Forelimb muscle (tissue), 1 donor: Measurements from ENCODE around the gene ARHGEF4. TPM values are rescaled to one million over a fixed set of nuclear protein-coding genes. Genes with fewer than 3 reads are reported as not detected.

ENCODE experiments used
- DNase-seq: peaks from one replicate; pipeline ENCODE4 v3.0.0-alpha.2; 2013; ENCODE audit warnings: low read depth
- polyA plus RNA-seq: library from polyadenylated mRNA; unstranded; fragments of 120-200 nt; gene quantifications from one replicate; pipeline ENCODE4 v1.2.1, GENCODE V29; 2013; ENCODE audit not compliant: insufficient read length

Gene ARHGEF4
- polyA plus RNA-seq, 1 donor: 11.3 TPM

GRCh38 chr2:130849896-130850787 lies 13.4 kb downstream of the ARHGEF4 start:
- no peak for DNase-seq

- DNase-seq: no peak
Measured at GRCh38 chr2:130850788-130851623, 14.3 kb downstream of the ARHGEF4 start.

DNA sequence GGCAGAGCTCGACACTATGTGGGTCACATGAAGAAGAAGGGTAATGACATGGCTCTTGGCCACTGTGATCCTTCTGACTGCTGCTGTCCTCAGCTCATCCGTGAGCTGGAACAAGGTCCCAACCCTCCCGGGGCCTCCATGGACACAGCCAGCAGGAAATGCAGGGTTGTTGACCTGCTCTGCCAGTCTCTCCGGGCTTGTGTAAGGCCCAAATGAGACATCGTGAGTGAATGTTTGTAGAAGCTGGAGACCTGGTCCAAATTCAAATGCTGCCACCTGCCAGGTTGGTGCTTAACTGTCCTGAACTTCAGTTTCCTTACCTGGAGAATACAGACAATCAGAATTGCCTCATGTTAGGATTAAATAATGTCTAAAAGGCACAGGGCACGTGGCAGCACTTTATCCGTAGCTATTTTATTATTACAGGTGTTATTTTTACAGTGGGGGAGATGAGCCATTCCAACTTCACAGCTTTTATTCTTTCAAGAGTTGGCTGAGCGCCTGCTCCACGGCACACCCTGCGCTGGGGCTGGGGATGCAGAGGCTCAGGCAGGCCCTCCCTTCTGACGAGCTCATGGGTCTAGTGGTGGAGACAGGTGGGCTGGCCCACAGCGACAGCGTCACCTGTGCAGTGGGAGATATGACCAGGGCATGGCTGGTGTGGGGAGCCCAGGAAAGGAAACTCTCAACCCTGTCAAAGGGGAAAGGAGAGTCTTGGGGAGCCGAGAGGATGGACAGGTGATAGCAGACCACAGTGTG lies 15.1 kb downstream of the ARHGEF4 start:
- DNase-seq: no peak

DNA sequence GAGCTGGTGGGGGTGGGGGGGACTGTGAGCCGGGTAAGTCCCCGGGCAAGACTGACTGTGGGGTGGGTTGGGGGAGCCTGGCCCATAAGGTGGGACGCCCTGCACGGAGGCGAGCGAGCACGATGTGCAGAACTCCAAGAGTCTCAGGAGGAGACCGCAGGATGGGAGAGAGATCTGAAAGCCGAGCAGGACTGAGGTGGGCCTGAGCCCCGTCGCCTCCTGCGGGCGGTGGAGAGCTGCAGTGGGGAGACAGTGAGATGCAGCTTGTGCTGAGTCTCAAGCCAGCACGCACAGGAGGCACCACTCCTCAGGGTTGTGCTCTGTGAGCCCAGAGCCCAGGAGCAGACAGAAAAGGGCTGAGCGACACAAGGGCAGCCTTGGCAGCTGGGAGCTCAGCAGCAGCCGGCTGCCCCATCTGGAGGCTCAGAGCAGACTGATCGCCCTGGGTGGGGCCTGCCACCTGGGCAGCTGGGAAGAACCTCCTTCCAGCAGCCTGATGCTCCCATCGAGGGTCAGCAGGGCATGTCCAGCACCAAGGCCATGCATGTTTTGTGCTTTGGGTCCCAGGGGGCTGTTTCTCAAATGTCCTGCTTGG lies 15.9 kb downstream of the ARHGEF4 start:
- DNase-seq: no peak

DNA sequence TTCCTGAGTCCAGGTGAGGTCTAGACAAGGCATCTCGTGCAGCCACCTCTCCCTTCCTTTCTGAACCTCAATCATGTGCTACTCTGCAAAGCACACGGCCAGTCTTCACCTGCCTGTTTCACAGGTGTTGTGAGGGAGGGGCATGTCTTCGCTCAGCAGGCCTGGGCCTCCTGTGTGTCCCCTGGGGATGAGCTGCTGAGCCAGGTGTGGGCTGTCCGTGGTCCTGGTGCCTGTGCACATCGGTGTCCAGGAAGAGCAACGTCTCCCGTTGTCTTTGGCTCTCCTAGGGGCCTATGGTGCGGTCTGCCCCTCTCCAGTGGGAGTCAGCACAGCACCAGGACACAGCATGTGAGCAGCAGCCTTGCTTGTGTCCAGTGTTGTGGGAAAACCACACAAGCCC lies 16.7 kb downstream of the ARHGEF4 start:
- DNase-seq: no peak

DNA sequence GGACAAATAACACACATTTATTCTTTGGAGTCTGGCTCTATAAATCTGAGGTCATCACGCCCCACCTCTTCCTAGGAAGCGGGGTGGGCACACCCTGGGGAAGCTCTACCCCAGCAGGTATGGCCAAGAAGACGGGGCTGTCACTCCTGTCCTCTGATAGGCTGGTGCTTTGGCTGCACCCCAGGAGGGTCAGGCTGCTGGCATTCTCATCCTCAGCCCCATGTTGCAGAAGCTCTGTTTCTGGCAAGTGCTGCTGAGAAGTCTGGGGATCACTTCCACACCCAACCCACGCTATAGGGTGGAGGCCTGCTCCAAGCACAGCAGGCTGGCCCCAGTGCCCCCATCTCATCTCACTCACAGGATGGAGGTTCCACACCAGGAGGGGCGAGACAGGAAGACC lies 17.6 kb downstream of the ARHGEF4 start:
- no peak for DNase-seq

DNA sequence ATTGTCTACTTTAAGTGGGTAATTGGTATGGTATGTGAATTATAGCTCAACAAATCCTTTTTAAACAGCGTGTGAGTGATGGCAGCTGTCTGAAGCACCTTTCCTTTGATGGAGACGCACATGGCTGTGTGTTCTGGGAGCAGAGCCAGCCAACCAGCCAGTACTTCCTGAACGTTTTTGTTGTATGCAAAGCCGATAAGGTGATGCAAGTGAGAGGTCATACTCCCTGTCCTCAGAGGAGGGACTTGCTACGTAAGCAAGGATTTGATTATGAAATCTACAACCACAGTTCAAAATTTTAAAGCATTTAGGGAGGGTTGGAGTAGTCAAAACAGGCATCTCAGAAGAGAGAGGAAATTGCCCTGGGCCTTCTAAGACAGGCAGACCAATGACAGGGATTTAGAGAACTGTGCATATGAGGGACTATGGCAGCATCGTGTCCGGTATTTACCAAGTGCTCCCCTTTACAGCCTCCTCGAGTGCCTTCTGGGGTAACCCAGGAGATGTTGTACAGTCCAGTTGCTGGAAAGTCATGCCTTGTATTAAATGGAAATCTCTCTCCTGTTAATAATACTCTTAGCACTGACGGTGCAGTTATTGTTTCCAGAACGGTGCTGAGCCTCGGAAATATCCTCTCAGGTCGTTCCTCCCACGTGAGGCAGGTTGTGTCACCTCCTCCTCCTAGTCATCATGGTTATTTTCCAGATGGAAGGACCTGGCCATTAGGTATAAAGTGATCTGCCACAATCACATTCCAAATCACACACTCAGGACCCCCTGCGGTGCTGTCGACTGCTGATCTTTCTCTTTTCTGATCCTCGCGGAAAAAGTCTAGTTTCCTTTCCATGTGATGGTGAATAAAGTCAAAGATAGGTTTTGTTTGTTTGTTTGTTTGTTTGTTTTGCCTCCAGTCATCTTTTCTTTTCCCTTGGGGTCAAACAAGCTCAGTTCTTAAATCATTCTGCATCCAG lies 28.4 kb downstream of the ARHGEF4 start:
- DNase-seq: no peak

DNA sequence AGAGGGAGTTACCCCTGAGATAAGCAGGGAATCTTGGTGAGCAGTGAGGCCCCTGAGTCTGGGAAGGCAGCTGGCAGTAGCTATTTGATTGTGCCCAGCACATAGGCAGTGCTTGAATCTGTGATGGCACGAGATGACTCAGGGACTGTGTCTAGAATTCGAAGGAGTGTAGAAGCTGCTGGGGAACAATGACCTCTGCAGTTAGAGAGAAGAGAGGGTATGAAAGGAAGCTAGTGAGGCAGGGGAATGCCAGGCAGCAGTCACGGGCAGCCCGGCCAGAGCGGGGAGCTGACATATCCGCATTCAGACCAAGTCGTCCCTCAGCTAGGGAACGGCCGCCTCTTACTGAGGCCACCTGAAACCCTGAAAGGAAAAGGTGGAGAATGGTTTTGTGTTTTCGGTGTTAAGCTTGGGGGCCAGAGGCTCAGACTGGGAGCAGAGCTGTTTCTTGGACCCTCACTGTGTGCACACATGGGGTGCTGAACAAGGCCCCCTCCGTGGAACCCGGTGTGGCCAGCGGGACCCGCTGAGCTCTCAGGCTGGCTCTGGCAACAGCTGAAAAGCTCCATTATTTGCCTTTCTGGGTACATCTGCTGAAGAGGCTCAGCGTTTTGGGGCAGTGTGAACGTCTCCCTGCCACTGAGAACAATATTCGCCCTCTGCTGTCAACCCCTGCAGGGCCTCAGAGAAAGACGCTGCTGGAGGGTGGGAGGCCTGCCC lies 32.9 kb downstream of the ARHGEF4 start:
- DNase-seq: no peak

GRCh38 chr2:130870161-130870485 lies 33.4 kb downstream of the ARHGEF4 start:
- DNase-seq: no peak

- DNase-seq: no peak
Measured at GRCh38 chr2:130870779-130871178, 34.1 kb downstream of the ARHGEF4 start.

DNA sequence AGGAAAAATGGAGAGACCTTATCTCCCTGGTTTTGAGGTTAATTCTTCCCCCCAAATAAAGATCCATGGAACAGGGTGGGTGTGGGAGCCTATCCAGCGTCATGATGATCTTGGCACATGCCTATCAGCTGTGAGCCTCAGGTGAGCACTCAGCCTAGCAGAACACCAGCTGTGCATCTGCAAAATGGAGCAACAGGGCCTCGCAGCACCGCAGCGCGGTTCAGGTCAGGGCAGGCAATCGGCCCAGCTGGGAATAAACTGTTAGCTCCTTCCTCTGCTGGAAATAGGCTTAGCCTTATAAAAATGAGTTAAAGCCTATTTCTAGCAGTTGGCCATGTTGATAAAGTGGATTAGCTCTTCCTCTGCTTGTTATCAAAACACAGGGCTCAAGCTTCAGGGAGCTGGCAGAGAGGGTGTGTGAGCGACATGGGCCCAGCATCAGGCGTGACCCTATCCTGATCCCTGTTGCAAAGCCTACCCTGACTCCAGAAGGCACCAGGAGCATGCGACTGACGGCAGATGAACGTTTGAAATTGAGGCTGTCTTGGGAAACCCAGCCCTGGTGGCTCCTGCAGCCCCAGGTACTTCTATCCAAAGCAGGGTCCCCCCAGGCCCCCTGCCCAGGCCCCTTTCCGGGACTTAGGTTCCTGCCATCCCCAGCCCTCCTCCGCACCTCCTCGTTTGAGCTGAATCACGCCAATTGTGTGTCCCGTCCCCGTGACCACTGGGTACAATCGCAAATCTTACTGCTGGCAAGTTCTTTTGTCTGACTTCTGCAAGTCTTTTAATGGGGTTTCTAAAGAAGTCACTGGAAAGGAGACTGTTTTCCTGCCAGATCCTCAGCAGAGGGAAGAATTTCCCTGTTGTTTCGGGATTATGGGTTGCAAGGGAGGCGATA lies 35.4 kb downstream of the ARHGEF4 start:
- no peak for DNase-seq

GRCh38 chr2:130872741-130873125 lies 36.0 kb downstream of the ARHGEF4 start:
- no peak for DNase-seq

DNA sequence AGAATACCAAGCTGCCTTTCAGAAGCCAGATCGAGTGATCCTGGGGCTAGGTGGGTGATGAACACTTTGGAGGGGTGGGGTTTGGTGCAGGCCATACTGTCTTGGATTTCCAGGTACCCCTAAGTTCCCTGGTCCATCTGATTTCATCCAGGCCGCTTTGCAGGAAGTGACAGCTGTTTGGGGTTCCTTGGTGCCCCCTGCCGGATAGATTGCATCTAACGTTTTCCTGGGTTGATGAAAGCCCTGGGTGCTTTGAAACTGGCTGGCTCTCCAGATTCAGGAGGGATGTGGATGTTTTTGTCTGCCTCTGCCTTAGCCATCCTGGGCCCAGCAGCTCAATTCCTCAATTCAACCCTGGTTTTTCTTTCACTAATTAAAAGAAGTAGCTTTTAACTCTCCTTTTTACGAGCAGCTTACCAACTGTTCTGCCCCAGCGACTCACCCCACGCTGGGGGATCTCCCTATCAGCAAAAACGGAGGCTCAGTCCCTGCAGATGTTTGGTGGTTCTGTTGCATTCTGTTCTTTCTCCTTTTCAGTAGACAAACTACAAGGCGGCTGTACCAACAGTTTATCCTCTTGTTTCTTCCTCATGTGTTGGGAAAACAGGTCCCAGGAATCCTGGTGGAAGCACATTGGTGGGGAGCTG lies 37.1 kb downstream of the ARHGEF4 start:
- DNase-seq: peak; percentile 26

DNA sequence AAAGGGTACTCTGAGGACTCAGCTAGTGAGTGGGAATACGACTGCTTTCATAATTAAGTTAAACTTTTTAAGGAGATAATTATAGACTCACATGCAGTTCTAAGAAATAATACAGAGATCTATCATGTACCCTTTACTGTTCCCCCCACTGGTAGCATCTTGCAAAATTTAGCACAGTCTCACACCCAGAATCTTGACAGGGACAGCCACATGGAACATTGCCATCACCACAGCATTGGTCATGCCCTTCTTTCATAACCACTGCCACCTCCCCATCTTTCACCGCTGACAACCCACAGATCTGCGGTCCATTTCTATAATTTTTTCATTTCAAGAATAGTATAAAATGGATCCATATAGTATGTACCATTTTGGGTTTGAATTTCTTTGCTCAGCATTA lies 37.8 kb downstream of the ARHGEF4 start:
- DNase-seq: no peak

DNA sequence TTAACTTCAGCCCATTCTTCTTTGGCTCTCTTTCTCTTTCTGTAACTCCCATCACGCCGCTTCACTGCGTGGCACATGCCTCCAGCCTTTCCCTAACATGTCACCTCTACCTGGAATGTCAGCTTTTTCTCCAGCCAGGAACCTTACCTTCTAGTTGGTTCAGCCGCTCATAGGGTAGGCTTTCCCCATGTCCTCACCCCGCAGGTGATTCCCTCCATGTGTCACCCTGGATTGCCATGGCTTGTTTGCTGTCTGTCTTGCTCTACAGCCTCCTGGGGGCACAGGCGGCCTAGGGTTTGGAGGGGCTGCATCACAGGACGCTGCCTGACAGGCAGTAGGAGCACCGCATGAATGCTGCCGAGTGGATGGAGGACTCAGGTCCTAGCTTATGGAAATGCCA lies 39.2 kb downstream of the ARHGEF4 start:
- DNase-seq: no peak

DNA sequence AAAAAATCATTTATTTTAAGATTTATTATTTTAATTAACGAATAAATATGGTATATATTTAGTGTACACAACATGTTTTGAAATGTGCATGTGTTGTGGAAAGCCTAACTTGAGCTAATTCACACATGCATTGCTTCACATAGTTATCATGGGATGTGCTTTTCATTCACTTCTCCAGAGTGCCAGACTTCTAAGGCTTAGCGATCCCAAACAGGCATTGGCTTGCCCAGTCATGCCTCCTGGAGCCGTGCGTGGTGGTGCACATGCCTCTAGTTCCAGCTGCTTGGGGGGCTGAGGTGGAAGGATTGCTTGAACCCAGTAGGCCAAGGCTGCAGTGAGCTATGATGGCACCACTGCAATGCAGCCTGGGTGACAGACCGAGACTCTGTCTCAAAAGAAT lies 40.5 kb downstream of the ARHGEF4 start:
- no peak for DNase-seq

GRCh38 chr2:130878316-130878715 lies 41.6 kb downstream of the ARHGEF4 start:
- DNase-seq: no peak

DNA sequence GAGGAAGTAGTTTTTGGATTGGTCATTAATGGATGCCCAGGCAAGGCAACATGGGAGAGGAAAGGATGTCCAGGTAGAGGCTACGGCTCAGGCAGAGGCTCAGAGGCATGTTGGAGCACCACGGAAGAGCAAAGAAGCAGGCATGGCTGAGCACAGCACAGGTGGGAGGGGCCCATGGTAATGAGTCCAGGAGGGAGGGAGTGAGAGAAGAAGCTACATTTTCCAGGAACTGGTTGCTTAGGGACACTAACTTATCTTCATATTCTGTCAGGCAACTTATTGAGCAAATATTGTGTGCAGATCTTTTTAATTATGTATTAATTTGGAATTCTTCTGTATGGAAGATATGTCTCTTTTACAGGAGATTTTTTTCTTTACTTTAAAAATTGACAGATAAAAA lies 42.2 kb downstream of the ARHGEF4 start:
- DNase-seq: no peak
